ENCODE measurements around the gene TBC1D1.
"Not testable (repeated sequence)": the region's sequence is repeated elsewhere in the genome, so short reads cannot be mapped to it uniquely, and the experiment has no call there.

The TBC1D1 gene

GRCh38 chr4:37889849-37890800, 759 bp upstream of the TBC1D1 start:
- no peak for DNase-seq

DNA sequence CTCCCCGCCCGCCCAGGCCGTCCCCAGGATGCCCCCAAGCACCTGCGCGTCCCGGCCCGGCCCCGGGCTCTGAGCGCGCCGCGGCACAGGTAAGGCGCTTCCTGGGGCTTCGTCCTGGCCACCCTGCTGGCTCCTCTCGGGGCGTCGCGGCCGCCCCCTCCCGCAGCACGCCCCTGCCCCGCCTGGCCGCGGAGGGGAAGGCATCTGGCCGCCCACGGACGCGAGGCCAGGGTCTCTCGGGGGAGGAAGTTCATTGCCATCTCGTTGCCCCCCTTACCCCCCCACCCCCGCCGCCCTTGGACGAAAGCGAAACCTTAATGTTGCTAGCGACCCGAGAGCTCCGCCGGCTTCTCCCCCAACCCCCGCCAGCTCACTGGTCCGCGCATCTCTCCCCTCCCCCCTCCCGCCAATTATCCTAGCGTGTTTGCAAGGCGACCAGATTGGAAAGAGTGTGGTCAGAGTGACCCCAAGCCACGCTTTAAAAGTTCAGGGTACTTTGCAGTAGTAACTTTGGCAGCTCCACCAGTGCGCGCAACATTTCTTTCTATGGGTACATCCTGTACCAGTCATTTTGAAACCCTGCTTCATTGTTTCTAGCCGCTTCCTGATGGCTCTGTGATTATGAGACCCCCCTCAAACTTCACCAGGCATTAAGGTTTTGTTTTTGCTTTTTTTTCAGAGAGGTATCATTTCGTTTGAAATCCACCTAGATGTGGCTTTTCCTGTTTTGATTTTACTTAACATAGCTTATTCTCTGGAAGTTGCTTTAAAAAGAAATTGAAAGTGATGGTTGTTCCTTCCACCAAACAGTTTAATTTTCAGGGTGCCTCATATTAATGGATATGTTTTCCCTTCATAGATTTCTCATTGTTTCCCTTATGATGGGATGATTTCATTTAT, 626 bp downstream of the TBC1D1 start:
- DNase-seq: peak; percentile 42

DNA sequence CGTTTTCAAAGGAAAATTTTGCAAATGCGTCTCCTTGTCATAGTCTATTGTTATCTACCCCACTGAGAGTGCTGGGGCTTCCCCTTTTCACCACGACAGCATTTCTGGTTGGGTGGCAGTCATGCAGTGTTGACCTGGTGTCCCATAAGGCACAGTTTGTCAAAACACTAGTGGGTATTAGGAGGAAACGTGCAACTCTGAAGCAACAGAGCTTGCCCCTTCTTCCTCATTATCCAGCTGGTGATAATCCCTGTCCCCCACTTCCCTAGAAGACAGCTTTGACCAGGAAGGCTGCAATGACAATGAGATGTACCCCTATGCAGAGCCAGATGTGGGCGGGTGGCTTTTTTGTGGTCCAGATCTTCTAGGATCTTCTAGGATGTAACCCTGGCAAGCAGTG, 1.8 kb downstream of the TBC1D1 start:
- DNase-seq: peak; percentile 3

GRCh38 chr4:37893164-37893563, 2.3 kb downstream of the TBC1D1 start:
- DNase-seq: no peak

DNA sequence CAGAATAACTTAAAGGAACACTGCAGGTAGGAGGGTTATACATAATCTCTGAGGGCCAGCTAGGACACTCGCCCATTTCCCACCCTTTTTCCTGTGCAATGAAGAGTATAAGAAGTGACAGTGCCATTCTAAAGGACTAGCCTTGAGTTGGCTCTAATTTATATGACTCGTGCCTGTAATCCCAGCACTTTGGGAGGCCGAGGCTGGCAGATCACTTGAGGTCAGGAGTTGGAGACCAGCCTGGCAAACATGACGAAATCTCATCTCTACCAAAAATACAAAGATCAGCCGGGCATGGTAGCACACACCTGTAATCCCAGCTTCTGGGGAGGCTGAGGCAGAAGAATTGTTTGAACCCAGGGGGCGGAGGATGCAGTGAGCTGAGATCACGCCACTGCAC, 4.4 kb downstream of the TBC1D1 start:
- DNase-seq: no peak

- DNase-seq: no peak
These were observed 5.4 kb downstream of the TBC1D1 start for GRCh38 chr4:37896206-37896860.

DNA sequence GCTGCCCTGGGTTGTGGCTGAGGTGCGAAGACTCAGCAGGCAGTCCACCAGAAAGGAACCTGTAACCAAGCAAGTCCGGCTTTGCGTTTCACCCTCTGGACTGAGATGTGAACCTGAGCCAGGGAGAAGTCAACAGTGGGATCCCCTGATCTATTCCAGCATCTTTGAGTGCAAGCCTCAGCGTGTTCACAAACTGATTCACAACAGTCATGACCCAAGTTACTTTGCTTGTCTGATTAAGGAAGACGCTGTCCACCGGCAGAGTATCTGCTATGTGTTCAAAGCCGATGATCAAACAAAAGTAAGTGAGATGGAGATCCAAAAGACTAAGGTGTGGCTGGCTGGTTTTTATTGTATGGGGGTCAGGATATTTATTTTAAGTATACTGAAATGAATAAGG, 11.3 kb downstream of the TBC1D1 start:
- no peak for DNase-seq

- DNase-seq: no peak
These were observed 12.1 kb downstream of the TBC1D1 start for GRCh38 chr4:37902738-37903693.

GRCh38 chr4:37903901-37904300, 13.0 kb downstream of the TBC1D1 start:
- no peak for DNase-seq

GRCh38 chr4:37904824-37905223, 13.9 kb downstream of the TBC1D1 start:
- DNase-seq: no peak

DNA sequence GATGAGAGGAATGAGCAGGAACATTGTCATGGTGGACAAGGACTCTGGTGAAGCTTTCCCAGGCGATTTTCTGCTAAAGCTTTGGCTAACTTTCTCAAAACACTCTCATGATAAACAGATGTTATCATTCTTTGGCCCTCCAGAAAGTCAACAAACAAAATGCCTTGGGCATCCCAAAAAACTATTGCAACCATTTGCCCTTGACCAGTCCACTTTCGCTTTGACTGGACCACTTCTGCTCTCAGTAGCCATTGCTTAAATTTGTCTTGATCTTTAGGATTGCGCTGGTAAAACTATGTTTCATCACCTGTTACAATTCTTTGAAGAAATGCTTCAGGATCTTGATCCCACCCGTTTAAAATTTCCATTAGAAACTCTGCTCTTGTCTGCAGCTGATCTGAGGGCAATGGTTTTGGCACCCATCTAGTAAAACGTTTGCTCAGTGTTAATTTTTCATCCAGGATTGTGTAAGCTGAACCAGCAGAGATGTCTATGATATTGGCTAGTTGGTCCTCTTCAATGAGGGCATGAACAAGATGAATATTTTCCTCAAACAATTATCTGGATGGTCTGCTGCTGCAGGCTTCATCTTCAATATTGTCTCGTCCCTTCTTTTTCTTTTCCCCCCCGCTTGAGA, 14.8 kb downstream of the TBC1D1 start:
- DNase-seq: no peak

DNA sequence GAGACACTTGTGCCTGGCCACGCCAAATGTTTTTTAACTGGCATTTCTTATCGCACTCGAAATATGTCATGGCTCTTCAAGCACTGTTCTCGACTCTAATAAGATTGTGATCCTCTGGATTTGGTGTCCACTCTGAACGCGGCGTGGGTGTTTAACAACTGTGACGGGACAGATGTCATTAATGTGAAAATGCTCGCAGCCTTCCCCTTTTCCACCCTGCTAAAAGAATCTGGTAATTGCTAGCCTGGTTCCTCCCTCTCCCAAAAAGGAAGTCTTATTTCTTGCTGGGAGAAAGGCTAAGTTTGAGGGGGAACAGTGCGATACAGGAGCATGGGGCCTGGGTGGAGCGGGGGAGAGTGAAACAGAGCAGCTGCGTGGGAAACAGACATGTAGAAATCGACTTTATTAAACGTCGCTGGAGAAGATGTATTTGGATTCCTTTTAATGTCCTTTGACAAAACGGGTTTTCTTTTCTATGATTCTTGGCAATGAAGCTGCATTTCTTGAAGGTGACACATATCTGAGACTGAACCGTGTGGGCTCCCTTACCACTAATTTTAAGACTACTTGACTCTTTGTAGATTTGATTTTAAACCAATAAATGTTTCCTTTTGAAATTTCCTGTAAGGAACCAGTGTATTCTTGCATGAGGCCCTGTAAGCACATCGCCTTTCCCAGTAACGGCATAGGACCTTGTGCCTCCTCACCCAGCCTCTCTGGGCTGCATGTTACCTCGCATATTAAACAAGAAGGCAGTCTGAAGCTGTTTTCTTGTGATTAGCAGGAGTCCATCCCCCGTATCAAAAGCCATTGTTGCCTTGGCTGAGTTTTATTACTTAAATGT, 17.8 kb downstream of the TBC1D1 start:
- no peak for DNase-seq

DNA sequence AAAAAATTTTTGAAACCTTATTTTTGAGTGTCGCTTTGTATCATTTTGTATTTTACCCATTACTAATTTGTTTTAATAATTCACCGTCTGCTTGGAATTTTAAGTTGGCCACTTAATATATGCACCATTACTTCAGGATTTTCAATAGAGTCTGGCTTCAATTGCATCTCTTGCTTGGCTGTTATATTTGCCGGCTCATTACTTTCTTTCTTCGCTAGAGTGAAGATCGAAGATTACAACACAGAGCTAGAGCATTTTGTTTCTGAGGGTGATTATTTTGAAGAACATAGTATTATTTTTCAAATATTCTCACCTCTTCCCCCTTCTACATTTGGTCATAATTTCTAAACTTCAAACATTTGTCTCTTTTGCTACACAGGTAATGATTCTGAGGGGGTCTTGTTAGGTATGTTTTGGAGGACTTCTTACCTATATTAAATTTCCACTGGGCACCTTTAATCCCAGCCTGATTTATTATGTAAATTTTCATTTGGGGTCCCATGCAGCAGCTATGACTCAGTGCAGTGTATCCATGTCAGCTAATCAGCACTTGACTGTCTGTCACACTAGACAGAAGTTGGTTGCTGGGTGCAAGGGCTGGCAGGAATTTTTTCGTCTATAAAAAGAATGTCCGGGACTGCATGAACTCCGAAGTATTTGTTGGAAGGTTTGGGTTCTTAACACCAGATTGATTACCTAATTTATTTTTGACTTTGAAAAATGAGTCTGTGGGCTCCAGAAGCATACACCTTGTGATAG, 18.6 kb downstream of the TBC1D1 start:
- no peak for DNase-seq

DNA sequence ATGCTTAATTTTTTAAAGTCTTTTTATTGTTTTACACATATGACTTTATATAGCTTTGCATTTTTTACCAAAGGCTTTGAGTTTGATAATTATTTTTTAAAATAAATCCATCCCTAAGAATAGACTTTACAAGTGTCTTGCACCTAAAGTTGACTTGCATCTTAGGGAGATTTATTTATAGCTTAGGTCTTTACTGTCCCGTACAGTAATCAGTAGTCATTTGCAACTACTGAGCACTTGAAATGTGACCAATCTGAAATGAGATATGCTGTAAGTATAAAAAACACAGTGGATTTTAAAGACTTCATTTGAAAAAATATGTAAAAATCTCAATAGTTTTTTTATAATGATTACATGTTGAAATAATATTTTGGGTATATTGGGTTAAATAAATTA, 19.2 kb downstream of the TBC1D1 start:
- DNase-seq: no peak

DNA sequence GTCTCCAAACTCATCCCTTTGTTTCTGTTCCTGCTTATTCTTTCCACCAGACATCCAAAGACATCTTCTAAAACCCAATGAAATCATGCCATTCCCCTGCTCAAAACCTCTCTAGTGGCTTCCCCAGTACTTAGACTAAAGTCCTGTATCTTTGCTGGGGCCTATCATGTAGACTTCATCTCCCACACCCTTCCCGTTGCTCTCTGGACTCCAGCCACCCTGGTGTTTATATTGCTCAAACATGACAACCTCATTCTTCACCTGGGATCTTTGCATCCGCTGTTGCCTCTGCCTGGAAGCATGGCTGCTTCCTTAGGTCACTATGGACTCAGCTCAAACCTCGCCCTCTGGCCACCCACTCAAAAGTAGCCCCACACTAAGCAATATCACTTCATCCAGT, 23.7 kb downstream of the TBC1D1 start:
- no peak for DNase-seq

- DNase-seq: no peak
These were observed 26.5 kb downstream of the TBC1D1 start for GRCh38 chr4:37917388-37917787.

- no peak for DNase-seq
These were observed 27.8 kb downstream of the TBC1D1 start for GRCh38 chr4:37918653-37919052.

GRCh38 chr4:37922328-37922727, 31.4 kb downstream of the TBC1D1 start:
- no peak for DNase-seq

DNA sequence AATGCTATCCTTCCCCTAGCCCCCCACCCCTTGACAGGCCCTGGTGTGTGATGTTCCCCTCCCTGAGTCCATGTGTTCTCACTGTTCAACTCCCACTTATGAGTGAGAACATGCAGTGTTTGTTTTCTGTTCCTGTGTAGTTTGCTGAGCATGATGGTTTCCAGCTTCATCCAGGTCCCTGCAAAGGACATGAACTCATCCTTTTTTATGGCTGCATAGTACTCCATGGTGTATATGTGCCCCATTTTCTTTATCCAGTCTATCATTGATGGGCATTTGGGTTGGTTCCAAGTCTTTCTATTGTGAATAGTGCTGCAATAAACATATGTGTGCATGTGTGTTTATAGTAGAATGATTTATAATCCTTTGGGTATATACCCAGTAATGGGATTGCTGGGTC, 32.2 kb downstream of the TBC1D1 start:
- DNase-seq: not testable (repeated sequence)

GRCh38 chr4:37924946-37925345, 34.1 kb downstream of the TBC1D1 start:
- DNase-seq: no peak

Data from effector CD8-positive, alpha-beta T cell (primary cell).